ENCODE measurements around the gene GSX1. TPM values are rescaled to one million over a fixed set of nuclear protein-coding genes. Genes with fewer than 3 reads are reported as not detected.

Gene GSX1
- total RNA-seq, 2 experiments from 2014 or later: not detected

DNA sequence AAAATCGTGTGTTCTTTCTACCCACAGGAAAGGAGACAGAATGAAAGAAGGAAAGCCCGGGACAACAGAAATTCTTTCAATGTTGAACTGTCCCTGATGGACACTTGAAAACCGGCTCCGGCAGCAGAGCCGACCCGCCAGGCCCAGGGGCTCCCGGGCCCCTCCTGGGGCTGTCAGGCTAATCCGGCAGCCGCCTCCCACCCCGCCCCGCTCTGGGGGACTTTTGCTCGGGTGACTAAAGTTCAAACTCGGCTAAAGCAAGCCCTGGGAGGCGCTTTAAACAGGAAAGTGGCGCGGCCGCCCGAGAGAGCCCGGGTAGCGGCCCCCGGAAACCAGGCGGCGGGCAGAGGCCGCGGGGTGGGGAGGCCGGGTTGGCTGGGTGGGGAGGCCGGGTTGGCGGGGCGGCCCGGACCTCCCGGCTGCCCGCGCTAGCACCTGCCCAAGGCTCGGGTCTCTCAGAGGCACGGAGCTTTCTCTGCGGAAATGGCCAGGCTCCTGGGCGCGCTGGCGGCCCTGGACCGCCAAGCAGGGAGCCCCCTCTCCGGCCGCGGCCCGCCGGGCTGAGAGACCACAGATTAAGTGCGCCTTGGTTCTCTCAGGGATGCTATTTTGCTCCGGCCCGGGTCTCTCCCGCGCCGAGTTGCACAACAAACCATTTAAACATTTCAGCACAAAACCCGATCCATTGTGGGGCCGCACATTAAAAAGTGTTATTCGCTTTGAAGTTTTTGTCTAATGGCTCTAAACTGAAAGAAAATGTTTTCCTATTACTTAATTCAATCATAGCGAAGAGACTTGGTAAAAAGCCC is 2.6 kb upstream of the GSX1 start:
- peaks cover 32% of the 10 kb centered on the region for H3K4me1 Mint-ChIP-seq (ENCODE audit: low read depth)
- H3K27me3 Mint-ChIP-seq: peaks cover 57% of the 10 kb centered on the region
- intact Hi-C loops (cut with micrococcal nuclease): loop anchor here (10.0 kb wide), 1 partner anchor 135 kb away; no protein-coding TSS in a partner anchor
- CTCF ChIA-PET: interaction anchor here (1.4 to 3.7 kb wide), 3 partner anchors 37 to 427 kb away, joined by 4 to 18 read pairs (median 6); no protein-coding TSS in a partner anchor
- ATAC-seq (peak; percentile 66), DNase-seq (peak; percentile 55)
- no peaks in the 10 kb centered on the region for H3K9me3 Mint-ChIP-seq
- H3K4me3 Mint-ChIP-seq: peak overlapping the region; percentile 58
- TF ChIP-seq, protein P1, sequence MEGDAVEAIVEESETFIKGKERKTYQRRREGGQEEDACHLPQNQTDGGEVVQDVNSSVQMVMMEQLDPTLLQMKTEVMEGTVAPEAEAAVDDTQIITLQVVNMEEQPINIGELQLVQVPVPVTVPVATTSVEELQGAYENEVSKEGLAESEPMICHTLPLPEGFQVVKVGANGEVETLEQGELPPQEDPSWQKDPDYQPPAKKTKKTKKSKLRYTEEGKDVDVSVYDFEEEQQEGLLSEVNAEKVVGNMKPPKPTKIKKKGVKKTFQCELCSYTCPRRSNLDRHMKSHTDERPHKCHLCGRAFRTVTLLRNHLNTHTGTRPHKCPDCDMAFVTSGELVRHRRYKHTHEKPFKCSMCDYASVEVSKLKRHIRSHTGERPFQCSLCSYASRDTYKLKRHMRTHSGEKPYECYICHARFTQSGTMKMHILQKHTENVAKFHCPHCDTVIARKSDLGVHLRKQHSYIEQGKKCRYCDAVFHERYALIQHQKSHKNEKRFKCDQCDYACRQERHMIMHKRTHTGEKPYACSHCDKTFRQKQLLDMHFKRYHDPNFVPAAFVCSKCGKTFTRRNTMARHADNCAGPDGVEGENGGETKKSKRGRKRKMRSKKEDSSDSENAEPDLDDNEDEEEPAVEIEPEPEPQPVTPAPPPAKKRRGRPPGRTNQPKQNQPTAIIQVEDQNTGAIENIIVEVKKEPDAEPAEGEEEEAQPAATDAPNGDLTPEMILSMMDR (IDR thresholded peaks at IDR 0.05): no peak
- peak overlapping the region; percentile 23 for H3K27ac Mint-ChIP-seq
- POLR2A ChIA-PET: no interaction called here
- peaks cover 2% of the 10 kb centered on the region for H3K36me3 Mint-ChIP-seq (ENCODE audit: low read depth)

DNA sequence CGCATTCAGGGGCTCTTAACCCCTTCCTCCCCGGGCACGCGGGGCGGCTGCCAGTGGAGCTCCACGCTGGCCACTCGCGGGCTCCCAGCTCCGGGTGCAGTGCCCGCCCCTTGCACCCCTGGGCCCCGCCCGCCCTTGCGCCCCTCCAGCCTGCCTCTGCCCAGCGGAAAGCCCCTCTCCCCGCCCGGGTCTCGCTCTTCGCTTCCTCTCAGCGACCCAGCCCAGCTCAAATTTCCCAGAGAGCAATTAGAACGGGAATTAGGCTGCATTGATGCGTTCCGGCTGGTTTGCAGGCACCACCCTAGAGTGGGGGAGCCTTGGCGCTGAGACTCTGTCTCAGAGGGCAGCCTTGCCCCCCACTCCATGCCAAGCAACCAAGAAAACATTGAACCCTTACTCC is 1.8 kb upstream of the GSX1 start:
- CTCF ChIA-PET: interaction anchor here (0.8 to 3.7 kb wide), 3 partner anchors 36 to 38 kb away, joined by 3 to 18 read pairs (median 6); no protein-coding TSS in a partner anchor

DNA sequence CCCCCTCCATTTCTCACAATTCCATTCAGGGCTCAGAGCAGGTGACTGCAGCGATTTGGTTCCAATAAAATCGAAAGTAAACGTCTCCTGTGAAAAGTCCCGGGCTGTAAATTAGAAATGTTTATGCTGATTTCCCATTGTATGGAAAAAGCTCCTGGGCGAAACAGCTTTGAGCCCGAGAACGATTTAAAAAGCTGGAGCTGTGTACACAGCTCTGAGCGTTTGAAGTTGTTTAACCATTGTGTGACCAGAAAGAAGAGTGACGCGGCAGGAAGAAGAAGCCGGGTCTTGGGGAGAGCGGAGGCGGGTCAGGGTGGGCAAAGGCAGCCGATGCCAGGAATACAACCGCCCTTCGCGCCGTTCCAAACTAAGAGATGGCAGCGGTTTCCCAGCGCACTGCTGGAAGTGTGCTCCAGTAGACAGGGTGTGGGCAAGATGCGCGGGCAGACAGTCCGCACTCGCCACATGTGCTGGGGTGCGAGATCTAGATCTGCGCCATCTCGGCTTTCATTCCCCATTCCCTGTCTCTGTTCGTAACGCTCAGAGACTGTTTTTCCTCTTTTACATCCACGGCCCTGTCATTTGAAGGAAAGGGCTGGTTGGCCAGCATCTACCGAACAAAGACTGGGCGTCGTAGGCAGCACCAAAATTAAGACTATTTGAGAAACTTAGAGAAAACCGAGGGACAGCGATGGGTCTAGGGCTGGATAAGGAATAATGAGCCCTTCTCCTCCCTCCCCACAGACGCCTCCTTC is 960 bp upstream of the GSX1 start:
- H3K9me3 Mint-ChIP-seq: no peaks in the 10 kb centered on the region
- intact Hi-C loops (cut with micrococcal nuclease): loop anchor here (10.0 kb wide), 1 partner anchor 133 kb away; no protein-coding TSS in a partner anchor
- DNase-seq (no peak), ATAC-seq (no peak)
- H3K27ac Mint-ChIP-seq: no peak overlapping the region
- CTCF ChIA-PET: interaction anchor here (0.8 to 1.3 kb wide), 3 partner anchors 35 to 38 kb away, joined by 3 to 6 read pairs (median 3); no protein-coding TSS in a partner anchor
- TF ChIP-seq, protein P1 (IDR thresholded peaks at IDR 0.05): no peak
- H3K4me1 Mint-ChIP-seq (ENCODE audit: low read depth): peaks cover 32% of the 10 kb centered on the region
- POLR2A ChIA-PET: no interaction called here
- peak overlapping the region; percentile 72 for H3K4me3 Mint-ChIP-seq
- H3K27me3 Mint-ChIP-seq: peaks cover 71% of the 10 kb centered on the region
- H3K36me3 Mint-ChIP-seq (ENCODE audit: low read depth): peaks cover 2% of the 10 kb centered on the region

More for the DNA sequence above, 1.8 kb upstream of the GSX1 start:
- intact Hi-C loops (cut with micrococcal nuclease): loop anchor here (10.0 kb wide), 1 partner anchor 134 kb away; no protein-coding TSS in a partner anchor
- TF ChIP-seq, protein P1 (IDR thresholded peaks at IDR 0.05): no peak
- POLR2A ChIA-PET: no interaction called here
- Mint-ChIP-seq H3K4me3 (peak overlapping the region; percentile 72), H3K36me3 (ENCODE audit: low read depth) (peaks cover 2% of the 10 kb centered on the region), H3K27ac (no peak overlapping the region), H3K27me3 (peaks cover 64% of the 10 kb centered on the region), H3K9me3 (no peaks in the 10 kb centered on the region), H3K4me1 (ENCODE audit: low read depth) (peaks cover 32% of the 10 kb centered on the region)
- ATAC-seq (no peak), DNase-seq (no peak)

DNA sequence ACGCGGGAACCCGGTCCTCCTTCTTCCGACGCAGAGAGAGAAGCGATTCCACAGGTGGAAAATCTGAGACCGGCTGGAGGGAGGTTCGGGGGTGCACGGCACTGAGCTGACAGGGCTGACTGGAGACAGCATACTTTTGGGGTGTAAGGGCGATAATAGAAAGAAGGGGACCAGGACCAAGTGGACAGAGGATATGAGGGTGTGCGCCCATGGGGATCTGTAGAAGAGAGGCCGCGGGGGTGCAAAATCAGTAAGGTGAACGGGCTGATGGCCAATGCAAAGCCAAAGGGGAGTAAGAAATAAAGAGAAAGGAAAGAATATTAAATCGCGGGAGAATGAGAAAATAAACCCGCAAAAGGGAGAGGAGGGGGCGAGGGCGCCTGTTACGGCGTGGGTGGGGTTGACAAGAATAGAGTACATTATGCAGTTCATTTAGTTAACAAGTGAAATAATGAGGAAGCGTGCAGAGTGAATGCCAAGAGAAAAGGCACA is 336 bp upstream of the GSX1 start:
- ChIA-PET CTCF (interaction anchor here (1.3 kb wide), 1 partner anchor 35 kb away, joined by 3 read pairs; no protein-coding TSS in a partner anchor), POLR2A (no interaction called here)
- peak overlapping the region; percentile 72 for H3K4me3 Mint-ChIP-seq
- H3K27me3 Mint-ChIP-seq: peaks cover 76% of the 10 kb centered on the region
- DNase-seq (no peak), ATAC-seq (no peak)
- peaks cover 2% of the 10 kb centered on the region for H3K36me3 Mint-ChIP-seq (ENCODE audit: low read depth)
- H3K4me1 Mint-ChIP-seq (ENCODE audit: low read depth): peaks cover 32% of the 10 kb centered on the region
- no peak overlapping the region for H3K27ac Mint-ChIP-seq
- TF ChIP-seq, protein P1 (IDR thresholded peaks at IDR 0.05): no peak
- intact Hi-C loops (cut with micrococcal nuclease): loop anchor here (10.0 kb wide), 1 partner anchor 133 kb away; no protein-coding TSS in a partner anchor
- H3K9me3 Mint-ChIP-seq: no peaks in the 10 kb centered on the region
